ENCODE results near the gene DAPK1.

DAPK1 gene

GRCh38 chr9:87699835-87700234, 202.2 kb downstream of the DAPK1 start:
- DNase-seq = no peak

DNA sequence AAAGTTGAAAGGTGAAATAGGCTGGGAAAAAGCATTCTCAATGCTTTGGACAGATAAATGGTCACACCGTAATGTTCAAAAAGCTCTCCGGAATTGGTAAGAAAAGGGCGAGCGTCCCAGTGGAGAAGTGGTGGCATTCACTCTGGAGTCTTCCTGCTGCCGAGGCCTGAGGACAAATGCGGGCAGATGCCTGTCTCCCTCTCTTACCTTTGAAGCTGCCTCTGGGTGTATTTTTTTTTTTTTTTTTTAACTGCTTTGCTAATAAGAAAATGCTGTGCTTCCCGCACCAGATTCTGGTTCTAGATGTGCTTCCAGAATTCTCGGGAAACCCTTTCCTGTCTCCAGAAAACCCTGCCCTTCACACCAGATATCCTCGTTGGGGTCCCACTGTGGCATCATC, 203.8 kb downstream of the DAPK1 start:
- DNase-seq = no peak

DNA sequence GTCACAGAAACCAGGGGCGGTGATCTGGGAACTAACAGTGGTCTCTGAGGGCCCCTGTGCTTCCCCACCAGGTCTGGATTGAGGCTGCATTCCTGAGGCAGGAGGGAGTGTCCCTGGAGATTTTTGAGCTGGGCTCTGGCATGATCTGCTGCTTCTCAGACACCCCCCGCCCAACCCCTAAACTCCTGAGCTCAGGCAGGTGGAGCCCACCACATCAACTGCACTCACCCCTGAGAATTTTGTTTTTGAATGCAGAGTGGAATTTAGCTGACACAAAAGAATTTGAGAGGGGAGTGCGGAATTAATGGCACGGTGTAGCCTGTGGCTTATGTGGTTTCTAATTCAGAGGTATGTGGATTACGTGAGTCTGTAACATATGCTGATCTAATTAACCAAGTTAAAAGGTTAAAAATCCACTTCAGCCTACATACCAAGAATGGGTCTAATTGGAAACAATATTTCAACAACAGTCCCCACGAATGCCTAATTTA, 204.3 kb downstream of the DAPK1 start:
- DNase-seq = no peak

- DNase-seq = no peak
These were observed 205.3 kb downstream of the DAPK1 start for GRCh38 chr9:87702921-87703320.

DNA sequence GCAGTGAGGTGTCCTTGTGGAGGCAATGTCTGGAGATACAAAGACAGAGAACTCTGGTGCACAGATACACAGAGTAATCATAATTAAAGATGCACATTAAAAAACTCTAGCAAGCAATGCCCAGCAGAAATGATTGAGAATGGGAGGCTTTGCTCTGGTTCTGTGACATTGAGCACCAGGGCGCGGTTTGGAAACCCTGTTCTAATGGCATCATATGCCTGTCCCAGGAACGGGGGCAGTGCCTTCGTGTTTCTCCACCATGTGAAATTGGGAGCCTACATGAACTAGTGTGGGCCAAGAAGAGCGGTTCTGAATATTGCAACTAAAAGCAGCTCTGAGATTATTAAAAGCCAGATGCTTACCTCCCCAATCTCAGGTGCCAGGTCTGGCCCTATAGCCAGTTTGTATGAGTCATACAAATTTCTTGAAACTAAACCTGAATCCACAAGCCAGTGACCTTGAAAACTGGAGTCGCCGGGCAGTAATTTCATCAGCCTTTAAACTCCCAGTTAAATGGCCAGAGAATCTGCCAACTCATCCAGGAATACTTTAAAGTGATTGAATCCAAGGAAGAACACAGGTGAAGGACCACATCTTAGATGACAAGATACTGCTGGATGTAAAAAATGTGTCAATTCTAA, 206.1 kb downstream of the DAPK1 start:
- DNase-seq = no peak

GRCh38 chr9:87704342-87704741, 206.7 kb downstream of the DAPK1 start:
- DNase-seq = no peak

GRCh38 chr9:87706066-87706739, 208.5 kb downstream of the DAPK1 start:
- DNase-seq = no peak

GRCh38 chr9:87707805-87708506, 210.3 kb downstream of the DAPK1 start:
- DNase-seq = no peak

DNA sequence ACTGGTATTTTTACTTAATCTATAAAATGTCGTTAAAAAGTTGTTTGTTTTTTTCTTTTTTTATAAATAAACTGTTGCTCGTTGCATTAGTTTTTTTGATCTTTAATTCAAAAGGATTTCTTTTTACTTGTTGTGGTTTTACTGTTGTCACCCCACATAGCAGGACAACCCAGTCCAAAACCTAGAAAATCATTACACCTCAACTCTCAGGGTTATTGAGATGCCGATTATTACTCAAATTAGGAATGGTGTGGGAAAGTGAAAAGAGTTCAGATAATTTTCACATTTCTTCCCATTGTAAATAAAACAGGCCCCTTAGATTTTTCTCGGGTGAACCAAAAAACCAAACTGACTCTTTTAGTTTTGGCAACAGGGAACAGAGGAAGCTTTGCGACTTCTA, 210.9 kb downstream of the DAPK1 start:
- DNase-seq = no peak

DNA sequence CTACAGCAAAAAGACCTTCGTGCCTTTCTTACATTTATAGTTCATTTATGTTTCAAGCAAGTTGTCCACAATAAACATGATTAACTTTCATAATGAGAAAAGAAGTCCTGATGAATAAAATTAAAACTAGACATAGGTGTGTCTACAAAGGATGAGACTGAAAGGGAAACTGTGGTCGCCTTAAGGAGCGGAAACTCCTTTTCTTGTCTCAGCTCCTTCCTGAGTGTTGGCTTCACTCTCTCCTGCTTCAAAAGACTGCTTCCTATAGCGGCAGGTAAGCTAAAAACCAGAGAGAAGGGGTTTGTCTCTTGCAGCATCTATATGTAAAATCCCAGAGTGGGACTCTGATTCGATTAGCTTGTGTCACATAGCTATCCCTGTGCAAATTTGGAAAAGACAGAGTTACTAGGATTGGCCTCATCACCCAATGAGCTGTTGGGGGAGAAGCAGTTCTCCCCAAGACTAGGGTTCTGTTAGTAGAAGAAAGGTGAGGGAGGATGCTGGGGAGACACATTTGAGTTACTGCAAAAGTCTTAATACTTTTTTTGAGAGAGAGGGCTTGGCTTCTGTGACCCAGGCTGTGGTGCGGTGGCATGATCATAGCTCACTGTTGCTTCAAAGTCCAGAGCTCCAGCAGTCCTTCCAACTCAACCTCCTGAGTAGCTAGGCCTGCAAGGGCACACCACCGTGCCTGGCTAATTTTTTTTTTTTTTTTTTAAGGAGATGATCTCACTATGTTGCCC, 211.5 kb downstream of the DAPK1 start:
- no peak for DNase-seq

DNA sequence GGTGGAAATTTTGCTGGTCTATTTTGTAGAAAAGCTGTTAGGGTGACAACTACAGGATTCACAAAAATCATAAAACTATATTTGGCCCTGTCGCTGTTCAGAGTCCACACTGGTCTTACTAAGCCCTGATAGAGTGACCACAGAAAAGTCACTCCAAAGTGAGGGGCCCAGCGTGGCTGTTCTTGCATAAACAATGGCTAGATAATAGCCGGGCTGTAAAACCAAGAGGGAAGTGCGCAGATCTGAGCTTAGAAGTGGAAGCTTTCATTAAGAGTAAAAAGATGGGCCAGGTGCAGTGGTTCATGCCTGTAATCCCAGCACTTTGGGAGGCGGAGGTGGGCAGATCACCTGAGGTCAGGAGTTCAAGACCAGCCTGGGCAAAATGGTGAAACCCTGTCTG, 212.8 kb downstream of the DAPK1 start:
- DNase-seq = no peak

- DNase-seq = no peak
These were observed 214.5 kb downstream of the DAPK1 start for GRCh38 chr9:87711857-87712800.

DNA sequence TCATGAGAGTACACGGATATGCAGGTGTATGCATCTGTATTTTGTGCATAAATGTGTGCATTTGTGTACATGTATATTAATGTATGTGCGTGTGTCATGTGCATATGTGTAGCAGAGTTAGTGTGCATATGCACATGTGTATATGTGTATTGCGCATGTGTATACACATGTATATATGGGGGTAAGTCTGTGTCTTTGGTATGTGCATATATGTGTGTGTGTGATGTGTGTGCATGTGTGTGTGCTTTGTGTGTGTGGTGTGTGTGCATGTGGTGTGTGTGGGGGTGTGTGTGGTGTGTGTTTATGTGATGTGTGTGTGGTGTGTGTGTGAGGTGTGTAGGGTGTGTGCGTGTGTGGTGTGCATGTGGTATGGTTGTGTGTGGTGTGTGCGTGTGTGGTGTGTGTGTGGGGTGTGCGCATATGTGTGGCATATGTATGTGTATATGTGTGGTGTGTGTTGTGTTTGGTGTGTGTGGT, 215.2 kb downstream of the DAPK1 start:
- no peak for DNase-seq

DNA sequence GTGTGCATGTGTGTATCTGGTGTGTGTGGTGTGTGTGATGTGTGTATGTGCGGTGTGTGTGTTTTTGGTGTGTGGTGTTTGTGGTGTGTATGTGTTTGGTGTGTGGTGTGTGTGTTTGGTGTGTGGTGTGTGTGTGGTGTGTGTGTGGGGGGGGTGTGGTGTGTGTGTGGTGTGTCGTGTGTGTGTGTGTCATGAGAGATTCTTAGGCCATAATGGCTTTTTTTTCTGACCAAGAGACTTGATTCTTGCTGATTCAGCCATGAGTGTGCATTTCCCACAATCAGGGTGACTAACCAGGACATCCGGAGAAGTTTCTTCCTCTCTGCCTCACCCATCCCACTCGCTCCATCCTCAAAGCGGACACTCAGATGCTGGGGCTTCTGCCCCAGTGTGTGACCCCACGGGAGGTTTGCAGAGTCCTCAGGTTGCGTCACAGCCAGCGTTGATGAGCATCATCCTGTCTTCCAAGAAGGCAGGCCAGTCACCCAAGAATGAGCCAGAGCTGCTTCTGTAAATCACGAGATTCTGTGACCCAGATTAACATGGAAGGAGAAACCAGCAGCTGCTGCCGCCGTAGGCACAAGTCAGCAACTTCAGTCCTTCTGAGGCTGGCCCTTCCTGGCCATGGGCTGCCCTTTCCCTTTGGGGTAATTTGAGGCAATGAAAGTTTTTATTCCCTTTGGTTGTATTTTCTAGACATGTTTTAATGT, 215.8 kb downstream of the DAPK1 start:
- DNase-seq = no peak

DNA sequence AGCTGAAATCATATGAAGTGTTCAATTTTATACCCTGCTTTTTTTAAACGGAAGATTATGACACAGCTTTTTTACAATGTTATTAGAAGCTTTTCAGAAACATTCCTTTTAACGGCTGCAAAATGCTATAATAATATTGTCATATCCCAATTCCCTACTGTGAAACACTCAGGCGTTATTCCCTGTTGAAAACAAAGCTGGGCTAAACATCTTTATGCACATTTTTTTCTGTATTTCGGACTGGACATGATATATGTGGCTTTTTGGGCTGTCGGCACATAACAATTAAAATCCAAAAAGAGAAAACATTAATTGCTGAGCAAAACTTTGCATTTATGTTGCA, 216.3 kb downstream of the DAPK1 start:
- no peak for DNase-seq

DNA sequence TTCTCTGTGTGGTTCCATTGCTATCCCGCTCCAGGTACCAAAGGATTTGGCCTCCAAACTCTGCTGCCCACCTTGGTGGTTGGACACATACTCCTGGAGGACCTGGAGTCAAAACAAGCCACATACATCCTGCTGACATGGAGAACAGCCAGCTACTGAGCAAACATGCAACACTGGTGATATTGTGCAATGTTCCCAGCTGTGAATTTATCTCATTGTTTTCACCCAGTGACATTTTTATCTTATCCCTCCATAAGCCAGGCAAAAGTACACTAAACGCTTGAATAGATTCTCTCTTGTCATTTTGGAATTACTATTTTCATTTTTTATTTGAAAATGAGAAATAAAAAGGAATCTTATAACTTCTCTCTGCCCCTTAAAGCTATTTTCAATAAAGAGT, 217.2 kb downstream of the DAPK1 start:
- no peak for DNase-seq

- no peak for DNase-seq
These were observed 218.5 kb downstream of the DAPK1 start for GRCh38 chr9:87716141-87716540.

DNA sequence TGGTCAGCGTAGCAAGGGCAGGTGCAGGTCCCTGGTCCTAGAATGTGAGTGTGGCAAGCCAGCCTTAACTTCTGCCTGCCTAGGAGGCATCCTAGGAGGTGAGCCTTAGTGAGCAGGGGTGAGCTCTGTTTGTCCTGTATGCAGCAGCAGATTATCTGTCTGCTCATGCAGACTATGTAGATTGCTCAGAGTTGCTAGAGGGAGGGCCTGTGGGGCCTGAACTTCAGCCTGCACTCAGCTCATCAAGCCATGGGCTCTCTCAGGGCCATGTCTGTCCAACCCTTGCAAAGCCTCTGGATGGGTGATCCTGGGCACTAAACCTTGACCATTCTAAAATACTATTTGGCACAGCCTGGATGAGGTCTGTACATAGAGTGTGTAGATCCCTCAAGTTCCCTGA, 219.8 kb downstream of the DAPK1 start:
- no peak for DNase-seq

- DNase-seq = no peak
These were observed 220.6 kb downstream of the DAPK1 start for GRCh38 chr9:87718231-87718630.

- DNase-seq = no peak
These were observed 221.4 kb downstream of the DAPK1 start for GRCh38 chr9:87718852-87719612.

DNA sequence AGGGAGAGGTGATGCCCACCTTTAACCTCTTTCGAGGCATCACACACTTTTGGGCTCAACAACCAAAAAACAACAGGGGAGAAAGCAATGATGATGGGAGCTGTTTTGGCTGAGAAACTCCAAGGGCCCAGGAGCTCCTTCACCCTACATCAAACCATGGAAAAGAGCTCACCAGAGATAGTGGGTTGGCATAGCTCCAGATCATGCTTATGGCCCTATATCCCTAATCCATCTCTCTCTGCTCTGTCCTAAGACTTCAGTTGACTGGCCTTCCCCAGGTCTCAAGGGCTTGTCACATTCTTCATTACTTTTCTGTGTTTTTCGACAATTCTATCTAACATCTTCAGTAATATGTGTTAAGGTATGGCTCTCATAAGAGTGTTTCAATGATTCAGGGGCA, 222.5 kb downstream of the DAPK1 start:
- no peak for DNase-seq

All from NCI-H526 treated with DMSO at 0.1 percent for 48 hours (cell line).